HepG2 (cell line): Measurements from ENCODE around the gene TFE3. TPM values are rescaled to one million over a fixed set of nuclear protein-coding genes. Genes with fewer than 3 reads are reported as not detected.

Source experiments
- ATAC-seq: fragments of 200-7000 bp; cut with Tn5 transposase; 3 replicates; pipeline ENCODE4 v1.9.1; 2020; ENCODE audit warnings: mild to moderate bottlenecking, moderate library complexity
- BruUV-seq: library from RNA; stranded (reverse); fragments of 400-500 nt; replicated peaks from 2 replicates; lab custom pipeline; 2021; lab: Mats Ljungman, UMichigan
- CTCF ChIA-PET: fragments of 300-600 bp; formaldehyde crosslinking; extraction: SDS; loops from one replicate; lab custom pipeline; 2021; ENCODE audit warnings: low total read pairs, inconsistent platforms, low intra/inter-chr PET ratio; lab: Yijun Ruan, JAX
- POLR2A ChIA-PET: fragments of 350-600 bp; sonication (Branson Sonifier 250); formaldehyde crosslinking; loops from one replicate; lab custom pipeline; 2020; ENCODE audit warnings: antibody characterized with exemption, inconsistent platforms; lab: Yijun Ruan, JAX
- DNase-seq: peaks from one replicate; pipeline ENCODE4 v3.0.0-alpha.2; 2015; ENCODE audit warnings: low spot score
- FAIRE-seq: peaks from 3 replicates; lab custom pipeline; 2011; peaks lifted over from hg19 to GRCh38; lab: Jason Lieb, UNC
- H2AFZ ChIP-seq: one replicate; pipeline ENCODE4 v1.6.1; 2011; ENCODE audit warnings: low read length, inconsistent platforms
- H3K27ac ChIP-seq: fragments of 300-600 bp; 3 replicates; pipeline ENCODE4 v1.8.0; 2011; ENCODE audit warnings: mixed run types, mild to moderate bottlenecking, mixed read lengths, low read length, inconsistent platforms; ENCODE audit not compliant: insufficient read depth; ENCODE audit errors: extremely low read length
- H3K27me3 ChIP-seq, 2 experiments: fragments of 200-600 bp in 1 of 2; 2 replicates in 1 of 2; 3 replicates in 1 of 2; pipeline versions ENCODE4 v1.6.0 to v1.8.0; 2011; ENCODE audit warnings: low read length in 2 of 2, mild to moderate bottlenecking in 2 of 2, moderate library complexity in 2 of 2, inconsistent platforms in 1 of 2; ENCODE audit not compliant: insufficient read depth in 2 of 2, control insufficient read depth in 1 of 2
- H3K36me3 ChIP-seq, 2 experiments: fragments of 200-600 bp in 1 of 2; replicated peaks in 1 of 2; 2 replicates in 1 of 2; 3 replicates in 1 of 2; pipeline versions ENCODE4 v1.5.1 to v1.8.0; 2011; ENCODE audit warnings: low read length in 2 of 2, inconsistent platforms in 1 of 2; ENCODE audit not compliant: insufficient read depth in 2 of 2, control insufficient read depth in 1 of 2
- H3K4me1 ChIP-seq: 2 replicates; pipeline ENCODE4 v1.5.1; 2012; ENCODE audit warnings: low read length, inconsistent platforms; ENCODE audit not compliant: insufficient read depth
- H3K4me2 ChIP-seq: 2 replicates; pipeline ENCODE4 v1.6.0; 2011; ENCODE audit warnings: low read depth, low read length, inconsistent platforms
- H3K4me3 ChIP-seq, 3 experiments: fragments of 200-600 bp in 1 of 3; sonication (generic), shearing (Covaris generic) in 1 of 3; replicated peaks in 1 of 3; 2 replicates each; pipeline ENCODE4 v1.5.1; 2011 to 2016; ENCODE audit warnings: low read length in 3 of 3, inconsistent platforms in 2 of 3, low read depth in 2 of 3, mild to moderate bottlenecking in 2 of 3, control low read depth in 1 of 3, mixed read lengths in 1 of 3; ENCODE audit not compliant: insufficient read depth in 1 of 3
- H3K79me2 ChIP-seq: one replicate; pipeline ENCODE4 v1.6.1; 2011; ENCODE audit warnings: low read length, inconsistent platforms; ENCODE audit not compliant: insufficient read depth
- H3K9ac ChIP-seq: 2 replicates; pipeline ENCODE4 v1.6.0; 2011; ENCODE audit warnings: mild to moderate bottlenecking, low read depth, low read length, inconsistent platforms; ENCODE audit not compliant: insufficient read depth
- H3K9me3 ChIP-seq: 2 replicates; pipeline ENCODE4 v1.5.1; 2012; ENCODE audit warnings: mild to moderate bottlenecking, low read length
- H4K20me1 ChIP-seq: 2 replicates; pipeline ENCODE4 v1.6.0; 2011; ENCODE audit warnings: inconsistent platforms, mild to moderate bottlenecking, low read length, moderate library complexity; ENCODE audit not compliant: insufficient read depth
- GPN1 ChIP-seq: sonication (generic); formaldehyde crosslinking; IDR thresholded peaks from 2 replicates; pipeline ENCODE4 v1.5.1; 2020; ENCODE audit warnings: missing genetic modification reagents, borderline replicate concordance
- JUNB ChIP-seq: sonication (generic); formaldehyde crosslinking; IDR thresholded peaks from 2 replicates; pipeline ENCODE4 v1.8.0; 2022; ENCODE audit warnings: missing genetic modification reagents, mild to moderate bottlenecking, borderline replicate concordance
- KAT7 ChIP-seq: IDR thresholded peaks from 2 replicates; pipeline ENCODE4 v1.6.1; 2018; ENCODE audit warnings: borderline replicate concordance, missing compliant biosample characterization
- KDM2A ChIP-seq: sonication (generic); formaldehyde crosslinking; IDR thresholded peaks from 2 replicates; pipeline ENCODE4 v1.4.0; 2020; ENCODE audit warnings: low read depth, missing genetic modification reagents, borderline replicate concordance
- NFYC ChIP-seq: IDR thresholded peaks from 2 replicates; pipeline ENCODE4 v1.6.1; 2016; ENCODE audit warnings: missing genetic modification reagents, missing compliant biosample characterization
- RFXANK ChIP-seq: IDR thresholded peaks from 2 replicates; pipeline ENCODE4 v1.6.1; 2016
- SALL2 ChIP-seq: sonication (generic); formaldehyde crosslinking; IDR thresholded peaks from 2 replicates; pipeline ENCODE4 v1.8.1; 2023; ENCODE audit warnings: mild to moderate bottlenecking, missing genetic modification reagents, inconsistent platforms
- SIN3A ChIP-seq: IDR thresholded peaks from 2 replicates; pipeline ENCODE4 v1.6.1; 2011; ENCODE audit warnings: low read depth, mild to moderate bottlenecking, control low read depth, low read length, borderline replicate concordance
- SYNCRIP ChIP-seq: fragments of 200-400 bp; formaldehyde crosslinking; IDR thresholded peaks from 2 replicates; pipeline ENCODE4 v1.6.1; 2018; ENCODE audit warnings: mild to moderate bottlenecking, low read depth, low read length; ENCODE audit not compliant: insufficient read depth
- ZFP37 ChIP-seq: sonication (generic); formaldehyde crosslinking; IDR thresholded peaks from 2 replicates; pipeline ENCODE4 v1.4.0; 2020; ENCODE audit warnings: missing genetic modification reagents, borderline replicate concordance
- ZNF232 ChIP-seq: sonication (generic); formaldehyde crosslinking; IDR thresholded peaks from 2 replicates; pipeline ENCODE4 v1.4.0; 2020; ENCODE audit warnings: missing genetic modification reagents, borderline replicate concordance
- ZNF530 ChIP-seq: sonication (generic); formaldehyde crosslinking; IDR thresholded peaks from 2 replicates; pipeline ENCODE4 v1.5.0; 2020; ENCODE audit warnings: low read depth, mild to moderate bottlenecking, missing genetic modification reagents
- ZNF570 ChIP-seq: sonication (generic); formaldehyde crosslinking; IDR thresholded peaks from 2 replicates; pipeline ENCODE4 v1.4.0; 2020; ENCODE audit warnings: mild to moderate bottlenecking, missing genetic modification reagents, borderline replicate concordance
- ZNF629 ChIP-seq: sonication (generic); formaldehyde crosslinking; conservative IDR thresholded peaks from 2 replicates; pipeline ENCODE4 v1.5.0; 2020; ENCODE audit warnings: missing genetic modification reagents
- ZNF652 ChIP-seq: IDR thresholded peaks from 2 replicates; pipeline ENCODE4 v1.6.1; 2016; ENCODE audit warnings: low read depth, borderline replicate concordance
- ZNF737 ChIP-seq: sonication (generic); formaldehyde crosslinking; IDR thresholded peaks from 2 replicates; pipeline ENCODE4 v1.5.0; 2020; ENCODE audit warnings: missing genetic modification reagents, mild to moderate bottlenecking, borderline replicate concordance
- ZNF761 ChIP-seq: sonication (generic); formaldehyde crosslinking; conservative IDR thresholded peaks from 2 replicates; pipeline ENCODE4 v1.4.0; 2020; ENCODE audit warnings: mild to moderate bottlenecking, missing genetic modification reagents
- ZNF773 ChIP-seq: sonication (generic); formaldehyde crosslinking; IDR thresholded peaks from 2 replicates; pipeline ENCODE4 v1.4.0; 2020; ENCODE audit warnings: missing genetic modification reagents, borderline replicate concordance
- WGBS: methylation state at CpG from one replicate; pipeline ENCODE4 v1.1.6; 2017; ENCODE audit warnings: low lambda C conversion rate; 5-methylcytosine and 5-hydroxymethylcytosine counted together
- in situ Hi-C: cut with HindIII; loops from 2 replicates; pipeline ENCODE4 v1.10.0; 2017; ENCODE audit warnings: low pct_unique_long_range_greater_than_20kb; ENCODE audit not compliant: extremely low pct_ligation_motif_present
- intact Hi-C: fragments of 100-400 bp; cut with micrococcal nuclease; formaldehyde crosslinking; loops from one replicate; pipeline ENCODE4 v1.10.0; 2022; ENCODE audit not compliant: unreplicated experiment
- polyA plus RNA-seq, 8 experiments: library from polyadenylated mRNA; depleted of rRNA in 3 of 8; stranded (reverse) in 7 of 8; unstranded in 1 of 8; fragments of >200 nt; fragmentation: Illumina TruSeq in 4 of 8; extraction: Trizol in 4 of 8; gene quantifications; 2 replicates each; pipeline versions ENCODE4 v1.2.1 to v1.2.3, GENCODE V29; 2011 to 2016; ENCODE audit warnings: low read depth in 4 of 8, missing spikeins in 1 of 8, mixed read lengths in 1 of 8; ENCODE audit not compliant: insufficient read depth in 1 of 8
- total RNA-seq, 5 experiments: library from RNA; depleted of rRNA; stranded (reverse); fragments of >200 nt; fragmentation: Illumina TruSeq; extraction: Trizol; gene quantifications; 2 replicates each; pipeline ENCODE4 v1.2.3, GENCODE V29; 2016; ENCODE audit warnings: low read depth in 1 of 5
- TF ChIP-seq, protein P1 (sequence below): sonication (generic); formaldehyde crosslinking; IDR thresholded peaks from 2 replicates; pipeline ENCODE4 v1.9.0; 2021; ENCODE audit warnings: missing genetic modification reagents, borderline replicate concordance

Gene TFE3
- total and polyA plus RNA-seq, 2 of the 13 experiments (the other 11 are each of a cell fraction or from before 2014, with no cell fraction given) = 8.3 to 12.3 TPM

DNA sequence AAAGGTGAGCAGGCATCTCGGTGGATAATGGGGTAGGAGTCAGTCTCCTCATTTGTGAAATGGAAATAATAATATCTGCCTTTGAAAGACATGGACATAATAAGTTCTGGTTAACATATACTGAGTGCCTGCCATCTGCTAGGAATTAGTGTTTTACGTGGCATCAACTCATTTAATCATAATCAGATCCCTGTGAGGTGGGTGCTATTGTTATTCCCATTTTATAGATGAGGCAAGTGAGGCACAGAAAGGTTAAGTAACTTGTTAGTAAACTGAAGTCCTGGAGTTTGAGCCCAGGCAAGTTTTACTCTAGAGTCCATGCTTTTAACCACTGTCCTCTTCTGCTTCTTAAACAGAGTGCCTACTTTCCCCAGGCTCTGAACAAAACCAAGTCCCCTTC is 23.1 kb upstream of the TFE3 start:
- Histone ChIP-seq H3K9me3 (no peaks in the 10 kb centered on the region), H3K9ac (no peak overlapping the region), H3K36me3 (no peaks in the 10 kb centered on the region; a peak in 2 of 5 replicates)
- ATAC-seq (no peak), DNase-seq (no peak)
- POLR2A ChIA-PET = no interaction called here
- WGBS = 100% methylated on average over 2 of the region's 2 CpGs
- TF ChIP-seq ZNF530 (CRISPR knock-in tag) (no peak), ZNF629 (CRISPR knock-in tag) (0 out of 2 replicates have a peak, but pooled peaks have one; percentile 19)
- TF ChIP-seq, all 625 proteins: peak for 1
- peaks cover 12% of the 10 kb centered on the region for H3K4me1 ChIP-seq
- H3K4me2 ChIP-seq = no peak overlapping the region
- H3K4me3 ChIP-seq = no peak overlapping the region
- no peaks in the 10 kb centered on the region for H3K79me2 ChIP-seq
- no peak for FAIRE-seq
- BruUV-seq = no TSS peak
- intact Hi-C loops = no loop called here
- H3K27me3 ChIP-seq = no peaks in the 10 kb centered on the region
- H2AFZ ChIP-seq = no peak overlapping the region
- in situ Hi-C loops = no loop called here
- CTCF ChIA-PET = no interaction called here
- no peaks in the 10 kb centered on the region for H4K20me1 ChIP-seq
- no peak overlapping the region for H3K27ac ChIP-seq

DNA sequence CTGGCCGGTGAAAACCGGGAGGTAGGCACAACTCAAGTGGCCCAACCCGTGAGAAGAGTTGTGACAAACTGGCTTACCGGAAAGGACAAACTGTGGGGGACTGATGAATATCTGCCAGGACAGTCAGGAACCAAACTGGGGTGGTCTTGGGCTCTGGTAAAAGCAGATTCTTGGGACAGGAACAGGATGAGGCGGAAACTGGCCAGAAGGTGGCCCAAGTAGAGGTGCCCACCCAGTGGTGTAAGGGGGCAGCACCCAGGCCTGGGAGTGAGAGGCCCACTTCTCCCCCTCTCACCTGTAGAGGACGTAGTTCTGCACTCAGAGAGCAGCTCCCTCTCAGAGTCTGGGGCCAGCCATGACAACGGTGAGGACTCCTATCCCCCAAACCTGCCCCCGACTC is 21.6 kb upstream of the TFE3 start:
- ChIA-PET POLR2A (no interaction called here), CTCF (no interaction called here)
- DNase-seq = no peak
- Histone ChIP-seq H4K20me1 (no peaks in the 10 kb centered on the region), H3K79me2 (no peaks in the 10 kb centered on the region), H3K4me1 (peaks cover 26% of the 10 kb centered on the region), H3K4me3 (no peak overlapping the region), H2AFZ (no peak overlapping the region), H3K27me3 (no peaks in the 10 kb centered on the region), H3K36me3 (no peaks in the 10 kb centered on the region; a peak in 2 of 5 replicates), H3K27ac (no peak overlapping the region), H3K4me2 (no peak overlapping the region), H3K9ac (no peak overlapping the region), H3K9me3 (no peaks in the 10 kb centered on the region)
- no peak for ATAC-seq
- no TSS peak for BruUV-seq
- TF ChIP-seq SIN3A (no peak), JUNB (no peak), SALL2 (CRISPR knock-in tag) (no peak), NFYC (no peak), ZNF232 (CRISPR knock-in tag) (no peak), ZNF737 (no peak), ZFP37 (CRISPR knock-in tag) (no peak), GPN1 (CRISPR knock-in tag) (no peak), SYNCRIP (no peak), KDM2A (CRISPR knock-in tag) (no peak), RFXANK (CRISPR knock-in tag) (no peak), ZNF652 (CRISPR knock-in tag) (no peak), ZNF761 (no peak), ZNF570 (no peak), ZNF773 (CRISPR knock-in tag) (no peak), KAT7 (CRISPR knock-in tag) (no peak)
- TF ChIP-seq, protein P1, sequence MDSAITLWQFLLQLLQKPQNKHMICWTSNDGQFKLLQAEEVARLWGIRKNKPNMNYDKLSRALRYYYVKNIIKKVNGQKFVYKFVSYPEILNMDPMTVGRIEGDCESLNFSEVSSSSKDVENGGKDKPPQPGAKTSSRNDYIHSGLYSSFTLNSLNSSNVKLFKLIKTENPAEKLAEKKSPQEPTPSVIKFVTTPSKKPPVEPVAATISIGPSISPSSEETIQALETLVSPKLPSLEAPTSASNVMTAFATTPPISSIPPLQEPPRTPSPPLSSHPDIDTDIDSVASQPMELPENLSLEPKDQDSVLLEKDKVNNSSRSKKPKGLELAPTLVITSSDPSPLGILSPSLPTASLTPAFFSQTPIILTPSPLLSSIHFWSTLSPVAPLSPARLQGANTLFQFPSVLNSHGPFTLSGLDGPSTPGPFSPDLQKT (CRISPR knock-in tag) = no peak
- WGBS = 93% methylated on average over 3 of the region's 8 CpGs
- in situ Hi-C loops = no loop called here
- intact Hi-C loops = no loop called here
- FAIRE-seq = no peak
